ENCODE measurements around the gene KIAA0232.

- TF ChIP-seq CTCF (IDR thresholded peaks at IDR 0.05): no peak
- no peak for TF ChIP-seq POLR2A (IDR thresholded peaks at IDR 0.05)
These were observed 111.6 kb downstream of the KIAA0232 start for GRCh38 chr4:6894086-6894478.
